Motor neuron (in vitro differentiated cells): ENCODE results near the gene GLRA3. TPM values are rescaled to one million over a fixed set of nuclear protein-coding genes. Genes with fewer than 3 reads are reported as not detected.
"Not testable (repeated sequence)": the region's sequence is repeated elsewhere in the genome, so short reads cannot be mapped to it uniquely, and the experiment has no call there.

ENCODE experiments used
- ATAC-seq, 8 experiments: fragments of 200-7000 bp; cut with Tn5 transposase; replicated peaks in 6 of 8; 2 replicates each; pipeline ENCODE4 v1.8.0; 2021; ENCODE audit warnings: mild to moderate bottlenecking in 8 of 8, moderate library complexity in 8 of 8
- H3K27ac ChIP-seq, 2 donors: fragments of 250-450 bp; sonication (Bioruptor Pico); 2 replicates each; pipeline ENCODE4 v1.9.0; 2021; ENCODE audit warnings: antibody characterized with exemption in 2 of 2, mild to moderate bottlenecking in 2 of 2, moderate library complexity in 1 of 2
- H3K4me1 ChIP-seq, 2 donors: fragments of 250-450 bp; sonication (Bioruptor Pico); replicated peaks in 1 of 2; 2 replicates each; pipeline ENCODE4 v1.6.1; 2021; ENCODE audit warnings: antibody characterized with exemption in 2 of 2, mild to moderate bottlenecking in 2 of 2, moderate library complexity in 1 of 2
- H3K4me3 ChIP-seq, 5 donors: fragments of 250-450 bp; sonication (Bioruptor Pico); 2 replicates each; pipeline ENCODE4 v1.9.0; 2021; ENCODE audit warnings: antibody characterized with exemption in 5 of 5, mild to moderate bottlenecking in 5 of 5, moderate library complexity in 4 of 5
- WGBS, 10 experiments: fragments of 450-650 bp; shearing (Covaris generic); methylation state at CpG; one replicate each; pipeline ENCODE4 v1.0.0; 2022; 5-methylcytosine and 5-hydroxymethylcytosine counted together
- in situ Hi-C, 9 experiments: fragments of 400-800 bp; cut with MboI; loops; one replicate each; pipeline ENCODE4 v1.15.0; 2021; ENCODE audit warnings: low sequenced_read_pairs in 9 of 9, low pct_unique_long_range_greater_than_20kb in 2 of 9; ENCODE audit not compliant: unreplicated experiment in 9 of 9
- total RNA-seq, 8 experiments: library from RNA; unstranded; fragments of 300-600 nt; gene quantifications; 2 replicates each; pipeline versions ENCODE4 v1.2.3 to v1.2.4, GENCODE V29; 2022

The GLRA3 gene
- total RNA-seq = 1 to 10 TPM in 4 of 8 experiments, under 1 TPM in 3, not detected in 1; 0.05 to 7.2 (median 1.4) TPM

- in situ Hi-C loops = no loop called here
- peaks cover 0 to 3% of the 10 kb centered on the region in 2 donors for H3K4me1 ChIP-seq
- H3K4me3 ChIP-seq = peak within 1 kb of the TSS; percentile 45 to 88 (median 62)
- peak; percentile 55 to 99 (median 98) for ATAC-seq
- H3K27ac ChIP-seq = peak within 1 kb of the TSS; percentile 18 to 49
- WGBS, 10 experiments = 0 to 16% (median 1%) methylated on average over 1 to 22 of the region's 40 CpGs; no CpG with 5 or more reads in 1 of the 10 experiments
Measured at GRCh38 chr4:174828845-174829701, at the start of gene GLRA3. Gene GLRA3, minus strand, starts transcription at chr4:174829247. Its CDS starts 436 bp downstream, at chr4:174828811.

GRCh38 chr4:174874898-174875297 lies 45.9 kb upstream of the GLRA3 start:
- no peak for ATAC-seq
- H3K4me3 ChIP-seq = no peak overlapping the region
- 0 to 88% (median 48%) methylated on average over 1 of the region's 1 CpG; no CpG with 5 or more reads in 4 of the 10 experiments for WGBS, 10 experiments
- H3K4me1 ChIP-seq = no peaks in the 10 kb centered on the region
- in situ Hi-C loops = loop anchor here in 1 of 9 experiments (25.0 kb wide), 1 partner anchor 662 kb away; no protein-coding TSS in a partner anchor
- H3K27ac ChIP-seq = no peak overlapping the region

- Histone ChIP-seq H3K27ac (no peak overlapping the region), H3K4me3 (no peak overlapping the region), H3K4me1 (no peaks in the 10 kb centered on the region)
- ATAC-seq = peak in 2 of 8 experiments; percentile 26 to 69
- 0 to 90% (median 39%) methylated on average over 1 of the region's 1 CpG for WGBS, 10 experiments
- in situ Hi-C loops = no loop called here
Measured at GRCh38 chr4:174873931-174874330, 44.9 kb upstream of the GLRA3 start.

- ATAC-seq = peak in 1 of 8 experiments; percentile 36
- in situ Hi-C loops, H3K27ac ChIP-seq, H3K4me1 ChIP-seq, H3K4me3 ChIP-seq: not testable (repeated sequence)
- WGBS, 10 experiments = 0 to 93% (median 67%) methylated on average over 1 to 3 of the region's 4 CpGs; no CpG with 5 or more reads in 3 of the 10 experiments
Measured at GRCh38 chr4:174873146-174873545, 44.1 kb upstream of the GLRA3 start.

- ATAC-seq = no peak
- in situ Hi-C loops = no loop called here
- H3K27ac ChIP-seq = no peak overlapping the region
- no peak overlapping the region for H3K4me3 ChIP-seq
- no peaks in the 10 kb centered on the region for H3K4me1 ChIP-seq
Measured at GRCh38 chr4:174871407-174871806, 42.4 kb upstream of the GLRA3 start.

GRCh38 chr4:174870311-174870710 lies 41.3 kb upstream of the GLRA3 start:
- WGBS, 10 experiments = 0 to 100% (median 58%) methylated on average over 1 to 2 of the region's 2 CpGs; no CpG with 5 or more reads in 2 of the 10 experiments
- Histone ChIP-seq H3K27ac (no peak overlapping the region), H3K4me3 (no peak overlapping the region), H3K4me1 (no peaks in the 10 kb centered on the region)
- in situ Hi-C loops = no loop called here
- ATAC-seq = no peak

- no peak overlapping the region for H3K27ac ChIP-seq
- H3K4me1 ChIP-seq = no peaks in the 10 kb centered on the region
- in situ Hi-C loops = no loop called here
- 6 to 100% (median 80%) methylated on average over 1 to 3 of the region's 3 CpGs; no CpG with 5 or more reads in 2 of the 10 experiments for WGBS, 10 experiments
- no peak overlapping the region for H3K4me3 ChIP-seq
- no peak for ATAC-seq
Measured at GRCh38 chr4:174869339-174869738, 40.3 kb upstream of the GLRA3 start.

GRCh38 chr4:174867903-174868302 lies 38.9 kb upstream of the GLRA3 start:
- no peak overlapping the region for H3K4me3 ChIP-seq
- WGBS, 10 experiments = 0 to 100% (median 31%) methylated on average over 1 to 3 of the region's 3 CpGs; no CpG with 5 or more reads in 5 of the 10 experiments
- in situ Hi-C loops = no loop called here
- no peak overlapping the region for H3K27ac ChIP-seq
- ATAC-seq = no peak
- no peaks in the 10 kb centered on the region for H3K4me1 ChIP-seq

GRCh38 chr4:174865418-174865985 lies 36.5 kb upstream of the GLRA3 start:
- Histone ChIP-seq H3K4me3 (no peak overlapping the region), H3K27ac (no peak overlapping the region), H3K4me1 (peaks cover 0 to 3% of the 10 kb centered on the region in 2 donors)
- no peak for ATAC-seq
- WGBS, 10 experiments = 0 to 60% (median 9%) methylated on average over 1 of the region's 1 CpG; no CpG with 5 or more reads in 3 of the 10 experiments
- in situ Hi-C loops = no loop called here

GRCh38 chr4:174864031-174864430 lies 35.0 kb upstream of the GLRA3 start:
- H3K4me3 ChIP-seq = no peak overlapping the region
- no peak for ATAC-seq
- peaks cover 0 to 3% of the 10 kb centered on the region in 2 donors for H3K4me1 ChIP-seq
- H3K27ac ChIP-seq = no peak overlapping the region
- 0 to 100% (median 95%) methylated on average over 1 to 2 of the region's 2 CpGs; no CpG with 5 or more reads in 2 of the 10 experiments for WGBS, 10 experiments
- in situ Hi-C loops = no loop called here

GRCh38 chr4:174860588-174860987 lies 31.5 kb upstream of the GLRA3 start:
- H3K27ac ChIP-seq = no peak overlapping the region
- H3K4me1 ChIP-seq = peaks cover 0 to 3% of the 10 kb centered on the region in 2 donors
- in situ Hi-C loops = no loop called here
- H3K4me3 ChIP-seq = no peak overlapping the region
- WGBS, 10 experiments = 20 to 100% (median 89%) methylated on average over 1 of the region's 1 CpG; no CpG with 5 or more reads in 3 of the 10 experiments
- peak in 1 of 8 experiments; percentile 68 for ATAC-seq

- Histone ChIP-seq H3K27ac (no peak overlapping the region), H3K4me3 (no peak overlapping the region), H3K4me1 (peaks cover 0 to 3% of the 10 kb centered on the region in 2 donors)
- 0 to 100% (median 80%) methylated on average over 1 to 2 of the region's 2 CpGs; no CpG with 5 or more reads in 1 of the 10 experiments for WGBS, 10 experiments
- in situ Hi-C loops = no loop called here
- ATAC-seq = no peak
Measured at GRCh38 chr4:174859904-174860303, 30.9 kb upstream of the GLRA3 start.
